HG02610 (cell line): Measurements from ENCODE around the gene TMEM164.

Experiments
- ATAC-seq: cut with Tn5 transposase; IDR thresholded peaks from one replicate; pipeline ENCODE4 v1.9.1; 2021; ENCODE audit warnings: mild to moderate bottlenecking, moderate library complexity; ENCODE audit not compliant: unreplicated experiment

Gene TMEM164

GRCh38 chrX:110003167-110004156 is 548 bp downstream of the TMEM164 start:
- no peak for ATAC-seq

DNA sequence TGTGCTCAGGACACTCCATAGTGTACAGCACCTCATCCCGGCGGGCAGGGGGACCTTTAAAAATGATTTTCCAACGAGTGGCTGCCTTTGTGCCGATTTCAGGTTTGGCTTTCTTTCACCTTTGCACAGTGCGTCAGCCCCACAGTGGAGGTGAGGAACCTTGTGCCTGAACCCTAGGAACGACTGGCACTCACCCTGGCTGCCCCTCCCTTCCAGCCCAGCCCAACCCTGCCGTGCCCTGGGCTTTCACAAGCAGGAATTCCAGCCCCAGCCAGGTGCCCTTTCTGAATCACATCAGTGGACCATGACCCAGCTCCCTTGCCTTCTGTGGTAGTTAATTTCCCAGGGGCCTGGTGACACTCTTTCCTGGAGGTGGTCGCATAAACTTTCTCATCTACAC is 1.3 kb downstream of the TMEM164 start:
- no peak for ATAC-seq

DNA sequence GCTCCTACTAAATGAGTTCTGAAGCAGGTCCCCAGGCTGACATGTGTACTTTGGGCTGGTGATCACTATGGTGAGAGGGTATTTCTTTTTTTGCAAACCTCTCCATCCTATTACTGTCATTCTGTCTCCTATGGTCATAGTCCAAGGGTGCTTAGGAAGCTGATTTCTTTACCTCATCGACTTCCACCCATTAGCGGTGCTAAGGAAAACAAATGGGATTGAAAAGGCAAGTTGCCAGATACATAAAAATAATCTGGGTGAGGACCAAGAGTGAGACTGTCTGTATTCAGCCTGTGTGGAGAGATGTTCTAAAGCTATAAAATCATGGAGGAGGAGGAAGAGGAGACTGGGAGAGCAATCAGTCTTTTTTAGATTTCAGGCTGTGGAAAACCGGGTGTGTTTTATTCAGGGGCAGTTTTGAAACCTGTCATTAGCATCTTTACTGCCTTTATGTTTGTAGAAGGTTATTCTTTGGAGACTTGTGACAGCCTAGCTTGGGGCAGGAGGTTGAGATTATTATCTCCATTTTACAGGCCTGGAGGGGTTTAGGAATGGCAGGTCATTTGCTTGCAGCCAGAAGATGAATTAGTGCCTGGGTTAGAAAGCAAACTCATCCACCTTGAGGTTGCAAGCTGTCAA is 1.9 kb downstream of the TMEM164 start:
- ATAC-seq = no peak

DNA sequence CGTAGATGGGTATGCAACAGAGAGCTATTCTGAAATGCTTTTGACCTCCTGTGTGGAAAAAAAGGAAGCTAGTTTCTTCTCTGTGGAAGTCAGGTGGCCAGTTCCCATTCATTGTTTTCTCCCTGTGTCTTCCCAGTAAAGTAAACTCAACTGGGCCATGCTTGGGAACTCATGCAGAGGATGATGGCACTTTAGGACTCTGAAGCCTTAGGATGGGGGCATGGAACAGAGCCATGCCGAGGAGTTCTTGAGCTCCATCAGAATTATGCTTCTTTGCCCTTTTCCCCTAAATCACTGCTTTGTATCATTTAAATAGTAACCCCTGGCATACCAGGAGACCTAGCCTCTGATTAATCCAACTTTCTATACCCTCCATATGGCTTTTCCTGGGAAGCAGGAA is 3.2 kb downstream of the TMEM164 start:
- no peak for ATAC-seq

DNA sequence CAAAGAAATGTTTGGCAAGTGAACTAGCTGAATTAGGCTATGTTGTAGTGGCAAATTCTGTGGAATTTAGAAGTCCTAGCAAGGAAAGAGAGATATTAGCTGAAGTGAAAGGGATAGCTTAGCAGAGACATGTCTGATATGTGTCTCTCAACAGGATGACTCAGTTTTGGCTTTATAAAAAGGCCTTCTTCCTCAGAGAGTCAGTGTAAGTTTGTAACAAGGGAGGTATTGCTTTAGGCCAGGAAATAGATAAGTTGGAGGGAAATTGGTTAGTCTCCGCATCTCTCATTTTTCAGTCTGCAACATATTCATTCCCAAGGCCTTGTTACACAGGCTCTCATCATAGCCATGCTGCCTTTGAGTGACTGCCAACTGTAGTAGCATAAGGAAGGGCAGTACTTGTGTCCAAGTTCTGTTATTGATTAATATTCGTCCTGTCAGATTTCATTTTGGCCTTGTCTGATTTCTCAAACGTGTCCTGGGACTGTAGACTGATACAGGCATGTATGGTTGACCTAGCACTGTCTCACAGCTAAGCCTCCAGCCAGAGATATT is 4.0 kb downstream of the TMEM164 start:
- no peak for ATAC-seq

- no peak for ATAC-seq
Observed at GRCh38 chrX:110008011-110008635, 5.2 kb downstream of the TMEM164 start.

DNA sequence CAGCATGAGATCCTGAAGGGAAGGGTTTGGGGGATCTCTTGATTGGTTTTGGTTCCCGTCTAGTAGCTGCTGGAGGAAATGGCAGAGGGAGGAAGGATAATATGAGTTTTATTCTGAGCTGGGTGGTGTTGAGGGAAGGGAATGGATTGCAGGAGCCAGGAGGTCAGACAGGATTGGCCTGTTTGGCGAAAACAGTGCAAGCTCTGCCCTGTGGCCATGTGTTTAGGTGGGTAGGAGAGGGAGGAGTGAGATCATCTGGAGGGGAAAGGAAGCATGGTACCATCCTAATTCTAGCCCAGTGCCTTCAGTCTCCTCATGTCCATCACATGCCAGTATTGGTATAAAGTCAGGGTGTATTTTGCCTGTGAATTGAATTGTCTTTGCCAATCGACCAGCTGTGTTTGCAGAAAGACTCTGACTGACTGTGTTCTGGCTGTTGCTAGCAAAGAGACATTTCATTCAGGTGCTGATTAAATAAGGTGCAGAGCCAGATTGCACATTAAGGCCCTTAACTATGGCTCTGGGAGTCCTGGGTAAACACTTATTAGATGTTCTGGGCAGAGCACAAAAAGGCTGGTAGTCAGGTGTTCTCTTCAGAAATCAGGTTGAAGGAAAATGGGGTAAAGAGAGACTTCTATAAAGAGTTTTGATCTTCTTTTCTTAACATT is 10.0 kb downstream of the TMEM164 start:
- ATAC-seq = no peak

DNA sequence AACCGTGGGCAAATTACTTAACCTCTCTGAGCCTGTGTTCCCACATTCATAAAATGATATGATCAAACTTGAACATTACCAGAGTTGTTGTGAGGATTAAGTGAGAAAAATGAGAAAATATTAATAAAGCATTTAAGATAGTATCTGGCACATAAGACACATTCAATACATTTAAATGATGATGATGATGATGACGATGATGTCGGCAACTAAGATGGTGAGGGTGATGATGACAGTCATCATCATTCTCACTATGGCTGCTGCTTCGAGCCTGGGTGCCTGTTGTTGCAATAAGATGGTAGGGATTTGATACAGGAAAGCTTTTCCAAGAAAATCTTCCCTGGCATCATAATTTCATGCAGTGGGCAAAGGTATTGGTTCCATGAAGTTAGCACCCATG is 11.1 kb downstream of the TMEM164 start:
- ATAC-seq = no peak

DNA sequence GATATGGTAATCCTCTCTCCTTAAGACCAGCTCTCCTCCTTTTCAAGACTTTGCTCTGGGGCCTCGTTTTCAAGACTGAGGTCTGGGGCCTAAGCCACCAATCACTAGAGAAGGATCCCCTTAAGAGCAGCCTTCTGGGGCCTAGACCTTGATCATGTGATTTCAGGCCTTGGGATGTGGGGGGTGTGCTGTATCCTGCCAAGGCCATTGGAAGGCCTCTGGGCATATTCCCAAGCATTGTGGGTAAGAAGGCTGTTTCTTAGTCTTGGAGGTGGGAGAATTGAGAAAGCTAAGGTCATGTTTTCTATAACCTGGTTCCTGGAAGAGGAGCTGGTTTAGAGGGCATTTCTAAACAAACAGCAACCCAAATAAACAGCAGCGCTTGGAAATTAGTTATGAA is 12.1 kb downstream of the TMEM164 start:
- no peak for ATAC-seq

DNA sequence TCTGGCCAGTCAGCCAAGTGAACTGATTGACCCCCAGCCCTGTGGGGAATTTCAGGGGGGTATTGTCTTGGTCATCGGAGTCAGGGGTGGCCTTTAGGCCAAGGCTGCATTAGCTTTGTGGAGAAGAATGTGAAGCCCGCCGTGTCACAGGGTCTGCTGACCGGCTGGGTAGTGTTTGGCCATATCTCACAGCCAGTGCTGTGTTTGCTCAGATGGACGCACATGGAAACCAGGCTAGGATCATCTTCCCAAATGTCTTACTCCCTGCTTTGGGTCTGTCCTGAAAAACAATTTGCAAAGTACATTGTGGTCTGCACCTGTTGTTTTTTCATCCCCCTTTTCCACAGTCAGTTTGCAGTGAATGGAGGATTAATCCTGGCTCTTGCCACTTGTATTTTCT is 13.0 kb downstream of the TMEM164 start:
- ATAC-seq = no peak

DNA sequence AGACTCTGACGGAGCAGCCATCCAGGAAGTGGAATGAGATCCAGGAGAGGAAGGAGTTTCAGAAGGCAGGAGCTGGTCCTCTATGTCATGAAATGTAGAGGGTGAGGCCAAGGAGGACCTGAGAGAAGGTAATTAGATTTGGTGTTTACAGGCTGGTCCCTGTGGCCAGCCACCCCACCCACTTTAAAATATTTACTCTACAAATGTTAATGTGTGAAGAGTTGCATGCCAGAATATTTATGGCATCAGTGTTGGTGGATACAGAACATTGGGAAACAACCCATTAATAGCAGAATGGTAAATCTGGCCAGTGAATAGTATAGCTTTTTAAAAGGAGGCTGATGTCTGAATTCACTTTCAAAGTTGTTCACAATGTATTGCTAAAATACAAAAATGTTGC is 17.6 kb downstream of the TMEM164 start:
- ATAC-seq = no peak

- ATAC-seq = no peak
Observed at GRCh38 chrX:110021258-110022022, 18.5 kb downstream of the TMEM164 start.

- ATAC-seq = peak; percentile 60
Observed at GRCh38 chrX:110022599-110023448, 19.9 kb downstream of the TMEM164 start.

- ATAC-seq = no peak
Observed at GRCh38 chrX:110025395-110025794, 22.5 kb downstream of the TMEM164 start.

- ATAC-seq = no peak
Observed at GRCh38 chrX:110026099-110026844, 23.4 kb downstream of the TMEM164 start.

DNA sequence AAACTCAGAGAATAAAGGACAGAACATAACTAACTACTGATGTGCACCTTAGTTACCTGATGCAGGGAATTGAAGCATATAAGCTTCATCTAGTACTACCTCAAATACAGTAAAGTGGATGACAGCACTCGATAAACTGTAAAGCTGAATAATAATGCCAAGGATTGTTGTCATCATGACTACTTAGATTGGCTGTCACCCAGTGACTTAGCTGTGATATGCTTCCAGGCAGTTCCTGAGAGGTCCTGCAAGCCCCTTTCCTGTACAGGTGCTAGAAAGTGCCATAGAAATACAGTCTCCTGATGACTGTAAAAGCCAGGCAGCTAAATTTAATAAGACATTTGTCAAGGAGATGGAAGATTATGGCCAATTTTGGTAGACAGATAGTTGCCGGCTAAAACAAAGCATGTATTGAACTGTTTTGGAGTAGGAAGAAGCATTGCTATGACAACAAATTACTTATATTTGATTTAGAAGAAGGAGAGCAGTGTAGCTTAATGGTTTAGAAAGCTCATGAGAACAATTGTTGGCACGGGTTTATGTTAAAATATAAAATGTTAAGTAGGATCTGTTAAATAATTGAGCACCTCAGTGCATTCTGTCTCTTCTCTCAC is 29.7 kb downstream of the TMEM164 start:
- ATAC-seq = no peak

DNA sequence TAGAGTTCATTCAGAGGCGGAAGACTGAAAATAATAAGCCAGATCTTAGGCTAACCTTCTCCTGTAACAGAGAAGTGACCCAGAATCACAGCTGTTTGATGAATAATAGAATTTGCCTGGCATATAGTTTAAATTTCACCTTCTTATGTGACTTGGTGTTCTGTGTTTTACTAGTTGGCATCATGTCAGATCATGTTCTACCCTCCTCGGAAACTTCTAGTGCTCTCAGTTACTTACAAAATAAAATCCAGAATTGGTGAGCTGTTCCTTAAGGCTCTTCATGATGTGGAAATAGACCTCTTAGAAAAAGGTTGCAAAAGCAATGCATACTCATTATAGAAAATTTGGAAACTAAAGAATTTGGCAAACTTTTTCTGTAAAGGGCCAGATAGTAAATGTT is 31.1 kb downstream of the TMEM164 start:
- no peak for ATAC-seq
